ENCODE measurements around the gene KSR1. TPM values are rescaled to one million over a fixed set of nuclear protein-coding genes. Genes with fewer than 3 reads are reported as not detected.

Gene KSR1
- total and polyA plus RNA-seq, 9 of the 15 experiments (the other 6 are each of a cell fraction or from before 2014, with no cell fraction given) = 1.4 to 51.7 (median 18.4) TPM

- TF ChIP-seq, protein P1, sequence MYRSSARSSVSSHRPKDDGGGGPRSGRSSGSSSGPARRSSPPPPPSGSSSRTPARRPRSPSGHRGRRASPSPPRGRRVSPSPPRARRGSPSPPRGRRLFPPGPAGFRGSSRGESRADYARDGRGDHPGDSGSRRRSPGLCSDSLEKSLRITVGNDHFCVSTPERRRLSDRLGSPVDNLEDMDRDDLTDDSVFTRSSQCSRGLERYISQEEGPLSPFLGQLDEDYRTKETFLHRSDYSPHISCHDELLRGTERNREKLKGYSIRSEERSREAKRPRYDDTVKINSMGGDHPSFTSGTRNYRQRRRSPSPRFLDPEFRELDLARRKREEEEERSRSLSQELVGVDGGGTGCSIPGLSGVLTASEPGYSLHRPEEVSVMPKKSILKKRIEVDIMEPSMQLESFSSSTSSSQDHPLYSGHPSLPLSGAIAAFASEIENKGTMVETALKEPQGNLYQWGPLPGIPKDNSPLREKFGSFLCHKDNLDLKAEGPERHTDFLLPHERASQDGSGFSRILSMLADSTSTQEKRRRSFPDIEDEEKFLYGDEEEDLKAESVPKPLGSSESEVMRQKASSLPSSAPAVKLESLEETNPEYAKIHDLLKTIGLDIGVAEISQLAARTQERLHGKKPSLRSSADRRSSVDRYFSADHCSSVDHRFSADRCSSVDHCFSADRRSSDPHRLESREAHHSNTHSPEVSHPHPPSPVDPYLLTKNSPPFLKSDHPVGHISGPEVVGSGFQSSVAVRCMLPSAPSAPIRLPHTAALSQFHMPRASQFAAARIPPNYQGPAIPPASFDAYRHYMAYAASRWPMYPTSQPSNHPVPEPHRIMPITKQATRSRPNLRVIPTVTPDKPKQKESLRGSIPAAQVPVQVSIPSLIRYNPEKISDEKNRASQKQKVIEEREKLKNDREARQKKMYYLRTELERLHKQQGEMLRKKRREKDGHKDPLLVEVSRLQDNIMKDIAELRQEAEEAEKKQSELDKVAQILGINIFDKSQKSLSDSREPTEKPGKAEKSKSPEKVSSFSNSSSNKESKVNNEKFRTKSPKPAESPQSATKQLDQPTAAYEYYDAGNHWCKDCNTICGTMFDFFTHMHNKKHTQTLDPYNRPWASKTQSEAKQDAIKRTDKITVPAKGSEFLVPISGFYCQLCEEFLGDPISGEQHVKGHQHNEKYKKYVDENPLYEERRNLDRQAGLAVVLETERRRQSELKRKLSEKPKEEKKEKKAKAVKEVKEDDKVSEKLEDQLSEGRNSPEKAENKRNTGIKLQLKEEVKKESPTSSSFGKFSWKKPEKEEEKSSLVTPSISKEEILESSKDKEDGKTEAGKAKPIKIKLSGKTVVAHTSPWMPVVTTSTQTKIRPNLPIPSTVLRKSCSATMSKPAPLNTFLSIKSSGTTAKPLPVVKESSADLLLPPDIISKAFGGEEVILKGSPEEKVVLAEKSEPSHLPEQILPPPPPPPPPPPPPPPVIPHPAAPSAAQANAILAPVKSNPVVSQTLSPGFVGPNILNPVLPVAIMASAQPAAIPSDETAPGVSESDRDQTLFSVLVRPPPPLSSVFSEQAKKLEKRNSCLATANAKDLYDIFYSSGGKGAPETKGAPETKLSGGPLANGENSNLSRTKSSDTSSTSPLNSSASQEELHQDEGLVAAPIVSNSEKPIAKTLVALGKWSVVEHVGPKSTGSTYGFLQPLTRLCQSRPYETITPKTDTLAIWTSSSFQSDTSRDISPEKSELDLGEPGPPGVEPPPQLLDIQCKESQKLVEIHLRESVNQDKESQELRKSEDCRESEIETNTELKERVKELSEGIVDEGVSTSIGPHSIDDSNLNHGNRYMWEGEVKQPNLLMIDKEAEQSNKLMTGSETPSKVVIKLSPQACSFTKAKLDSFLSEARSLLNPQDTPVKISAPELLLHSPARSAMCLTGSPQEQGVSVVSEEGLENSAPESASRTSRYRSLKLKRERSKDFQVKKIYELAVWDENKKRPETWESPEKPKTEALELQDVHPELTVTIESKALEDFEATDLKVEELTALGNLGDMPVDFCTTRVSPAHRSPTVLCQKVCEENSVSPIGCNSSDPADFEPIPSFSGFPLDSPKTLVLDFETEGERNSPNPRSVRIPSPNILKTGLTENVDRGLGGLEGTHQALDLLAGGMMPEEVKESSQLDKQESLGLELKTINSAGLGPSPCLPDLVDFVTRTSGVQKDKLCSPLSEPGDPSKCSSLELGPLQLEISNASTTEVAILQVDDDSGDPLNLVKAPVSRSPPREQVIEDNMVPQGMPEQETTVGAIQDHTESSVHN (IDR thresholded peaks at IDR 0.05; ENCODE audit: borderline replicate concordance in 1 of 2, low read depth in 1 of 2) = no peak
- TF ChIP-seq FOXJ3 (CRISPR knock-in tag; IDR thresholded peaks at IDR 0.05) (no peak), BHLHE40 (IDR thresholded peaks at IDR 0.05; ENCODE audit: low read length) (0 out of 2 replicates have a peak, but pooled peaks have one; percentile 17), ZNF408 (CRISPR knock-in tag; IDR thresholded peaks at IDR 0.05; ENCODE audit: low read depth) (no peak), PYGO2 (tag; IDR thresholded peaks at IDR 0.05) (no peak), ATF6 (CRISPR knock-in tag; IDR thresholded peaks at IDR 0.05) (no peak), HDAC2 (IDR thresholded peaks at IDR 0.05) (no peak), MEIS2 (IDR thresholded peaks at IDR 0.05; ENCODE audit: partially characterized antibody) (no peak), NCOA4 (IDR thresholded peaks at IDR 0.05; ENCODE audit: partially characterized antibody) (no peak), SIX5 (IDR thresholded peaks at IDR 0.05; ENCODE audit: borderline replicate concordance in 1 of 2, insufficient read depth in 1 of 2, low read depth in 1 of 2, low read length in 2 of 2) (peak; percentile 55 to 58; a peak in 3 of 4 replicates), ZNF695 (CRISPR knock-in tag; IDR thresholded peaks at IDR 0.05) (no peak), BRD4 (IDR thresholded peaks at IDR 0.05) (no peak), STAT5A (IDR thresholded peaks at IDR 0.05; ENCODE audit: borderline replicate concordance, low read length) (no peak), NCOR1 (IDR thresholded peaks at IDR 0.05) (no peak; the same call in 1 of the 2 replicates)
- TF ChIP-seq, protein P2, sequence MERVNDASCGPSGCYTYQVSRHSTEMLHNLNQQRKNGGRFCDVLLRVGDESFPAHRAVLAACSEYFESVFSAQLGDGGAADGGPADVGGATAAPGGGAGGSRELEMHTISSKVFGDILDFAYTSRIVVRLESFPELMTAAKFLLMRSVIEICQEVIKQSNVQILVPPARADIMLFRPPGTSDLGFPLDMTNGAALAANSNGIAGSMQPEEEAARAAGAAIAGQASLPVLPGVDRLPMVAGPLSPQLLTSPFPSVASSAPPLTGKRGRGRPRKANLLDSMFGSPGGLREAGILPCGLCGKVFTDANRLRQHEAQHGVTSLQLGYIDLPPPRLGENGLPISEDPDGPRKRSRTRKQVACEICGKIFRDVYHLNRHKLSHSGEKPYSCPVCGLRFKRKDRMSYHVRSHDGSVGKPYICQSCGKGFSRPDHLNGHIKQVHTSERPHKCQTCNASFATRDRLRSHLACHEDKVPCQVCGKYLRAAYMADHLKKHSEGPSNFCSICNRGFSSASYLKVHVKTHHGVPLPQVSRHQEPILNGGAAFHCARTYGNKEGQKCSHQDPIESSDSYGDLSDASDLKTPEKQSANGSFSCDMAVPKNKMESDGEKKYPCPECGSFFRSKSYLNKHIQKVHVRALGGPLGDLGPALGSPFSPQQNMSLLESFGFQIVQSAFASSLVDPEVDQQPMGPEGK (CRISPR knock-in tag; IDR thresholded peaks at IDR 0.05; ENCODE audit: borderline replicate concordance) = no peak
Observed at GRCh38 chr17:27455914-27456680, at the start of gene KSR1 (continued).
